Trophoblast cell (in vitro differentiated cells and primary cell): ENCODE results near the gene ANKS1B.

Experiments
- DNase-seq, 2 donors: peaks; one replicate each; pipeline ENCODE4 v3.0.0-alpha.2; 2016
- H2AFZ ChIP-seq: 2 replicates; pipeline ENCODE4 v1.6.1; 2013; ENCODE audit warnings: low read length, moderate library complexity, mild to moderate bottlenecking; ENCODE audit not compliant: insufficient read depth, poor library complexity
- H2AK5ac ChIP-seq: 2 replicates; pipeline ENCODE4 v1.6.1; 2013; ENCODE audit warnings: mild to moderate bottlenecking, low read length
- H2BK120ac ChIP-seq: 2 replicates; pipeline ENCODE4 v1.6.1; 2013; ENCODE audit warnings: low read length, mild to moderate bottlenecking, moderate library complexity; ENCODE audit not compliant: insufficient read depth, poor library complexity
- H2BK12ac ChIP-seq: 2 replicates; pipeline ENCODE4 v1.6.1; 2013; ENCODE audit warnings: mild to moderate bottlenecking, low read length, moderate library complexity
- H2BK5ac ChIP-seq: 2 replicates; pipeline ENCODE4 v1.6.1; 2013; ENCODE audit warnings: low read length, low read depth, moderate library complexity, mild to moderate bottlenecking; ENCODE audit not compliant: poor library complexity
- H3K14ac ChIP-seq: 2 replicates; pipeline ENCODE4 v1.6.1; 2013; ENCODE audit warnings: mild to moderate bottlenecking, low read length
- H3K18ac ChIP-seq: 2 replicates; pipeline ENCODE4 v1.6.1; 2013; ENCODE audit warnings: mild to moderate bottlenecking, low read length
- H3K23ac ChIP-seq: 2 replicates; pipeline ENCODE4 v1.6.1; 2013; ENCODE audit warnings: low read length
- H3K27ac ChIP-seq: 2 replicates; pipeline ENCODE4 v1.5.1; 2013; ENCODE audit warnings: low read depth, mild to moderate bottlenecking, inconsistent platforms, low read length, moderate library complexity
- H3K27me3 ChIP-seq: 2 replicates; pipeline ENCODE4 v1.6.1; 2013; ENCODE audit warnings: inconsistent platforms, mild to moderate bottlenecking, low read length, moderate library complexity; ENCODE audit not compliant: insufficient read depth
- H3K36me3 ChIP-seq, 2 experiments: 1 replicate in 1 of 2; 2 replicates in 1 of 2; pipeline ENCODE4 v1.6.1; 2013; ENCODE audit warnings: low read length in 2 of 2, mild to moderate bottlenecking in 2 of 2, moderate library complexity in 1 of 2; ENCODE audit not compliant: insufficient read depth in 2 of 2, control insufficient read depth in 1 of 2
- H3K4ac ChIP-seq: 2 replicates; pipeline ENCODE4 v1.6.1; 2013; ENCODE audit warnings: low read depth, mild to moderate bottlenecking, low read length, moderate library complexity
- H3K4me1 ChIP-seq, 2 experiments: 1 replicate in 1 of 2; 2 replicates in 1 of 2; pipeline ENCODE4 v1.6.1; 2013; ENCODE audit warnings: low read length in 2 of 2, mild to moderate bottlenecking in 2 of 2, moderate library complexity in 1 of 2; ENCODE audit not compliant: insufficient read depth in 2 of 2, control insufficient read depth in 1 of 2
- H3K4me2 ChIP-seq: 2 replicates; pipeline ENCODE4 v1.6.1; 2013; ENCODE audit warnings: inconsistent platforms, mild to moderate bottlenecking, low read length, moderate library complexity
- H3K4me3 ChIP-seq: 2 replicates; pipeline ENCODE4 v1.5.1; 2013; ENCODE audit warnings: mild to moderate bottlenecking, low read depth, low read length, inconsistent platforms
- H3K79me1 ChIP-seq: one replicate; pipeline ENCODE4 v1.6.1; 2013; ENCODE audit warnings: low read length
- H3K79me2 ChIP-seq: 2 replicates; pipeline ENCODE4 v1.6.1; 2013; ENCODE audit warnings: low read length, mild to moderate bottlenecking; ENCODE audit not compliant: control insufficient read depth, insufficient read depth, poor library complexity
- H3K9ac ChIP-seq: 2 replicates; pipeline ENCODE4 v1.6.1; 2013; ENCODE audit warnings: mild to moderate bottlenecking, low read length
- H3K9me3 ChIP-seq: 2 replicates; pipeline ENCODE4 v1.6.1; 2013; ENCODE audit warnings: low read depth, mild to moderate bottlenecking, control low read depth, inconsistent platforms, low read length; ENCODE audit not compliant: insufficient read depth
- H4K12ac ChIP-seq: 2 replicates; pipeline ENCODE4 v1.6.1; 2013; ENCODE audit warnings: low read depth, mild to moderate bottlenecking, low read length, moderate library complexity
- H4K8ac ChIP-seq: 2 replicates; pipeline ENCODE4 v1.6.1; 2013; ENCODE audit warnings: low read depth, mild to moderate bottlenecking, low read length, moderate library complexity
- H4K91ac ChIP-seq: one replicate; pipeline ENCODE4 v1.6.1; 2013; ENCODE audit warnings: low read depth, mild to moderate bottlenecking, low read length, moderate library complexity
- WGBS: extraction: QIAGEN DNeasy Blood & Tissue Kit; methylation state at CpG from one replicate; pipeline ENCODE4 v1.1.7; 2013; ENCODE audit warnings: missing lambda C conversion rate; ENCODE audit not compliant: insufficient read length, insufficient coverage; ENCODE audit errors: extremely low coverage; 5-methylcytosine and 5-hydroxymethylcytosine counted together

The ANKS1B gene

DNA sequence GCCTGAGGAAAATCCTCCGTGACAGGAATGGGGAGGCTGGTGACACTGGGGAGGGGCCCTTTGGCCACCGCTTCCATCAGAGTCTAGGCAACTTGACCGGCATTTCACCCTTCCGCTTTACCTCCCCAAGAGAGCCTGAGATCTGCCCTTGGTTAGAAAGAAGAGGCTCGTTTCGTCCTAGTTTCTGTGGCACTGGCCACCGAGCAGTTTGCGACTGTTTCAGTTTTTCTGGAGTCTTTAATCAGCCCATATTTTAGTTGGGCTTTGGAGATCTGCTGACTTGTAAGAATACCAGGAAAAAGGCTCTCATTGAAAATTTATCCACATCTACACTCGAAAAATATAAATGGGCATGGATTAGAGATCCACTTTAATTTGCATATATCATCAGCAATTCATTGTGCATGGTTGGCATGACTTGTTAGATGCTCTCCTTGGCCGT is 414 bp upstream of the ANKS1B start:
- no peak overlapping the region for H4K91ac ChIP-seq
- no peak overlapping the region for H3K14ac ChIP-seq
- no peak overlapping the region for H2BK120ac ChIP-seq
- no peak overlapping the region for H3K4ac ChIP-seq
- no peak overlapping the region for H3K18ac ChIP-seq
- no peaks in the 10 kb centered on the region for H3K27me3 ChIP-seq
- WGBS, result no CpG with 5 or more reads among the region's 10 CpGs
- H3K9me3 ChIP-seq, result peaks cover 2% of the 10 kb centered on the region
- DNase-seq, result no peak
- H3K23ac ChIP-seq, result no peak overlapping the region
- H3K4me2 ChIP-seq, result peak overlapping the region; percentile 89
- peak overlapping the region; percentile 93 for H2AFZ ChIP-seq
- H4K8ac ChIP-seq, result peak overlapping the region; percentile 29
- no peak overlapping the region for H2BK5ac ChIP-seq
- H3K36me3 ChIP-seq, result no peaks in the 10 kb centered on the region
- H4K12ac ChIP-seq, result no peak overlapping the region
- H3K79me1 ChIP-seq, result no peaks in the 10 kb centered on the region
- no peak overlapping the region for H2BK12ac ChIP-seq
- no peaks in the 10 kb centered on the region for H3K79me2 ChIP-seq
- H3K27ac ChIP-seq, result no peak overlapping the region
- no peak overlapping the region for H2AK5ac ChIP-seq
- H3K4me3 ChIP-seq, result peak overlapping the region; percentile 76
- no peaks in the 10 kb centered on the region for H3K4me1 ChIP-seq
- no peak overlapping the region for H3K9ac ChIP-seq

DNA sequence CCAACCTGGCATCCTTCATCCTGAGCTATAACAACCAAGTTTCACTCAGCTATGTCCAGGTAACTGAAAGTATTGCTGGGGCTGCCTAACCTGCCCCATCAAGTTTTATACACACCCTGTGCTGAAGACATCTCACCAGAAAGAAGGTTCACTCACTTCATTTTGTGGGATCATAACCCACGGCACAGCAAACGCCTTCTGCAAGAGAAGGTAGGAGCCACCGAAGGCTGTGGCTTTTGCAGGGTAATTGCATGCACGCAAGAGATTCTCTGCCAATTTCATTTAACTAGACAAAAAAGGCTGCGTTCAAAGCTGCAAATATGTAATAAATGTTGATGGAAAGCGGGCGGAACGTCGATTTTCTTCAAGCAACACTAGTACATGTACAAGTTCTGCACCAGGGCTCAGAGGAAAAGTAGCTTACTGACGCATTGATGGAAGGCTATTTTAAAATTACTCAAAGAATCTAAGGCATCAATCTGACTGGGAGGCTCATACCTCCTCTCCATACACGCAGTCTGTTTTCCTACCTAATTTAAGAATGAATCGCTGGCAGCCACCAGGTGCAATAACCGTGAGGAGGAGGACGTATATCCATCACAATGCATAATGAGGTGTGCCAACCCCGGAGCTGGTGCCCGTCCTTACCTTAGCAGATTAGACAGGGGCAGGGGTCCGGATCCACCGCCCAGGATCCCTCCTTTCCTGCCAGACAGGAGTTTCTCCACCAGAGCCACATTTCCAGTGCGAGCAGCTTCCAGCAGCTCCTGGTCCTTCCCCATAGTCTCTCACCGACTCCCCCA is 1.1 kb downstream of the ANKS1B start:
- no peak overlapping the region for H2AK5ac ChIP-seq
- H2BK120ac ChIP-seq, result no peak overlapping the region
- no peaks in the 10 kb centered on the region for H3K36me3 ChIP-seq
- no peaks in the 10 kb centered on the region for H3K4me1 ChIP-seq
- peak; percentile 29 to 61 for DNase-seq
- H3K23ac ChIP-seq, result no peak overlapping the region
- no CpG with 5 or more reads among the region's 20 CpGs for WGBS
- H3K9ac ChIP-seq, result no peak overlapping the region
- H3K4me3 ChIP-seq, result no peak overlapping the region
- H3K14ac ChIP-seq, result no peak overlapping the region
- H3K4ac ChIP-seq, result no peak overlapping the region
- H2BK12ac ChIP-seq, result no peak overlapping the region
- H3K79me2 ChIP-seq, result no peaks in the 10 kb centered on the region
- no peaks in the 10 kb centered on the region for H3K27me3 ChIP-seq
- H3K4me2 ChIP-seq, result peak overlapping the region; percentile 89
- H2AFZ ChIP-seq, result no peak overlapping the region
- H3K27ac ChIP-seq, result no peak overlapping the region
- no peak overlapping the region for H3K18ac ChIP-seq
- H3K9me3 ChIP-seq, result peaks cover 2% of the 10 kb centered on the region
- no peak overlapping the region for H4K91ac ChIP-seq
- H3K79me1 ChIP-seq, result no peaks in the 10 kb centered on the region
- no peak overlapping the region for H4K12ac ChIP-seq
- H2BK5ac ChIP-seq, result no peak overlapping the region
- no peak overlapping the region for H4K8ac ChIP-seq

DNA sequence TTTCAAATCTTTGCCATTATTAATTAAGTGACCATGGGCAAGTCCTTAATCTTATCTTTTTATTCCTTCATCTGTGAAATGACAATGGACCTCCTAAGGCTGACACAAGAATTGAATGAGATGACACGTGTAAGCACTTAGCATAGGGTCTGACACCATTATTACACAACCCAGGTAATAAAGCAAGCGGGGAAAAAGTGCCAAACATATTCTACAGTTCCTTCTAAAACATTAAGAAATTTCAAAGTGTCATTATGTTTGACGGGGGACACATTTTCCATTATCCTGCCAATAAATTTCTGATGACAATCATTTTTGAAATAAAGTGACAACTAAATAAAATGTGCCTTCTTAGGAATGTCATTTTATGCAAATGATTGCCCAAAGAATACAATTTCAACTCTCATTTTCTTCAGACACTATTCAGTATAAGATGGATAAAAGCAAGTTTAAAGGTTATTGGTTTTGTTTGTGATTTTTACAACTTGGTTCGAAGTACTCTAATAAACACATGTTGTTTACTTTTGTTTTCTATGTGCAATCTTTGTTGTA is 3.0 kb downstream of the ANKS1B start:
- H3K23ac ChIP-seq, result no peak overlapping the region
- H4K8ac ChIP-seq, result no peak overlapping the region
- no peak overlapping the region for H3K18ac ChIP-seq
- DNase-seq, result no peak
- no peaks in the 10 kb centered on the region for H3K4me1 ChIP-seq
- H2AFZ ChIP-seq, result no peak overlapping the region
- H3K79me1 ChIP-seq, result no peaks in the 10 kb centered on the region
- no peak overlapping the region for H2BK12ac ChIP-seq
- WGBS, result no CpG with 5 or more reads among the region's 4 CpGs
- H2BK120ac ChIP-seq, result no peak overlapping the region
- no peaks in the 10 kb centered on the region for H3K36me3 ChIP-seq
- no peak overlapping the region for H4K12ac ChIP-seq
- H3K4me3 ChIP-seq, result no peak overlapping the region
- no peak overlapping the region for H3K9ac ChIP-seq
- H2AK5ac ChIP-seq, result no peak overlapping the region
- H3K4me2 ChIP-seq, result no peak overlapping the region
- H3K27ac ChIP-seq, result no peak overlapping the region
- no peaks in the 10 kb centered on the region for H3K27me3 ChIP-seq
- peaks cover 2% of the 10 kb centered on the region for H3K9me3 ChIP-seq
- H3K4ac ChIP-seq, result no peak overlapping the region
- H2BK5ac ChIP-seq, result no peak overlapping the region
- no peak overlapping the region for H3K14ac ChIP-seq
- no peaks in the 10 kb centered on the region for H3K79me2 ChIP-seq
- no peak overlapping the region for H4K91ac ChIP-seq

DNA sequence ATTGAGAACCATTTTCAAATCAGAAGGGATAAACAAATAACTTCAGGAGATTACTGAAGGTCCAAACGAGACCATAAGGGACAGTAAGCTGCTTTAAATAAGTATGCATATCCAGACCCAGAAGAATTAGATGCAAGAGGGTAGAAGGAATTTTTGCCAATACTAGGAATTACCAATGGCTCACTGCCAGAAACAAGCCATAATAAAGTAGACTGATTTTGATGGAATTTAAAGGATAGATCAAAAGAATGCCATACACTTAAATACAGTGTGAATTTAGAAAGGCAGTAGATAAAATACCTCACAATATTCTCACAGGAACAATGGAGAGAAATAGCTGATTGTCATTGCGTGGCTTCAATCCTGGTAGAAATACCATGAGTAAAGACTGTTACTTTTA is 5.3 kb downstream of the ANKS1B start:
- H4K8ac ChIP-seq, result no peak overlapping the region
- no peak overlapping the region for H3K4me3 ChIP-seq
- H3K4ac ChIP-seq, result no peak overlapping the region
- no peak overlapping the region for H4K91ac ChIP-seq
- H3K36me3 ChIP-seq, result no peaks in the 10 kb centered on the region
- no peaks in the 10 kb centered on the region for H3K27me3 ChIP-seq
- H2AK5ac ChIP-seq, result no peak overlapping the region
- no peaks in the 10 kb centered on the region for H3K79me1 ChIP-seq
- H3K14ac ChIP-seq, result no peak overlapping the region
- no peaks in the 10 kb centered on the region for H3K4me1 ChIP-seq
- no peak overlapping the region for H2BK5ac ChIP-seq
- no peaks in the 10 kb centered on the region for H3K79me2 ChIP-seq
- H2BK12ac ChIP-seq, result no peak overlapping the region
- H3K9ac ChIP-seq, result no peak overlapping the region
- H3K23ac ChIP-seq, result no peak overlapping the region
- DNase-seq, result no peak
- H2AFZ ChIP-seq, result no peak overlapping the region
- no CpG with 5 or more reads among the region's 2 CpGs for WGBS
- H3K9me3 ChIP-seq, result peaks cover 2% of the 10 kb centered on the region
- H3K18ac ChIP-seq, result no peak overlapping the region
- H3K27ac ChIP-seq, result no peak overlapping the region
- no peak overlapping the region for H2BK120ac ChIP-seq
- H4K12ac ChIP-seq, result no peak overlapping the region
- no peak overlapping the region for H3K4me2 ChIP-seq
